H1 (cell line): Measurements from ENCODE around the gene MAPT. TPM values are rescaled to one million over a fixed set of nuclear protein-coding genes. Genes with fewer than 3 reads are reported as not detected.

Experiments used
- ASH2L ChIP-seq: fragments of 200-600, 300-600 bp; sonication (generic); IDR thresholded peaks from one replicate; pipeline ENCODE4 v1.7.1; 2017; ENCODE audit warnings: low read length
- ATF3 ChIP-seq: IDR thresholded peaks from 2 replicates; pipeline ENCODE4 v1.6.1; 2011; ENCODE audit warnings: low read depth, mild to moderate bottlenecking, low read length; ENCODE audit not compliant: insufficient read depth
- JUN ChIP-seq: IDR thresholded peaks from 2 replicates; pipeline ENCODE4 v1.6.1; 2011; ENCODE audit warnings: low read depth, mild to moderate bottlenecking, improper control_type of control experiment, low read length
- SP1 ChIP-seq: IDR thresholded peaks from 2 replicates; pipeline ENCODE4 v1.6.1; 2011; ENCODE audit warnings: low read depth, low read length
- TAF1 ChIP-seq: IDR thresholded peaks from 2 replicates; pipeline ENCODE4 v1.6.1; 2011; ENCODE audit warnings: mild to moderate bottlenecking, low read depth, low read length
- USF2 ChIP-seq: IDR thresholded peaks from 2 replicates; pipeline ENCODE4 v1.6.1; 2011; ENCODE audit warnings: low read length, improper control_type of control experiment
- polyA plus RNA-seq, 7 experiments: library from polyadenylated mRNA; depleted of rRNA in 3 of 7; stranded (reverse) in 5 of 7; unstranded in 2 of 7; fragments of >200 nt in 5 of 7; fragments of 200-250 nt in 2 of 7; gene quantifications; 1 replicate in 5 of 7; 2 replicates in 1 of 7; 4 replicates in 1 of 7; pipeline versions ENCODE4 v1.2.1 to v1.2.3, GENCODE V29; 2011 to 2013; ENCODE audit warnings: missing spikeins in 2 of 7, mixed read lengths in 2 of 7
- total RNA-seq: library from RNA; stranded (reverse); fragmentation: NEBNext Ultra II Directional; extraction: Animal tissue kit (Norgen Biotek cat#: 25700); gene quantifications from 2 replicates; pipeline ENCODE4 v1.2.1, GENCODE V29; 2021

Gene MAPT
- total and polyA plus RNA-seq, 2 of the 8 experiments (the other 6 are each of a cell fraction or from before 2014, with no cell fraction given) = 0.54 to 1.7 TPM

GRCh38 chr17:45946841-45947256 lies 52.5 kb downstream of the MAPT start (continued):
- TF ChIP-seq JUN (no peak), ATF3 (no peak), ASH2L (no peak), USF2 (no peak), TAF1 (no peak), SP1 (no peak)
